ENCODE measurements around the gene MEI1.

The MEI1 gene

GRCh38 chr22:41813726-41814410 is 114.6 kb downstream of the MEI1 start:
- DNase-seq (ENCODE audit: low read depth), result no peak
- H3K4me3 ChIP-seq (ENCODE audit: control insufficient read depth, low read depth, low read length), result no peak overlapping the region
- no peak for TF ChIP-seq CTCF (IDR thresholded peaks at IDR 0.05; ENCODE audit: control insufficient read depth, insufficient read depth, low read depth, low read length, missing control alignments)

GRCh38 chr22:41815716-41816115 is 116.4 kb downstream of the MEI1 start:
- no peak for TF ChIP-seq CTCF (IDR thresholded peaks at IDR 0.05; ENCODE audit: control insufficient read depth, insufficient read depth, low read depth, low read length, missing control alignments)

GRCh38 chr22:41816241-41816640 is 116.9 kb downstream of the MEI1 start:
- TF ChIP-seq CTCF (IDR thresholded peaks at IDR 0.05; ENCODE audit: control insufficient read depth, insufficient read depth, low read depth, low read length, missing control alignments), result no peak
- no peak for DNase-seq (ENCODE audit: low read depth)
- no peak overlapping the region for H3K4me3 ChIP-seq (ENCODE audit: control insufficient read depth, low read depth, low read length)

More at GRCh38 chr22:41815716-41816115, 116.4 kb downstream of the MEI1 start:
- DNase-seq (ENCODE audit: low read depth), result no peak
- H3K4me3 ChIP-seq (ENCODE audit: control insufficient read depth, low read depth, low read length), result no peak overlapping the region

- TF ChIP-seq CTCF (IDR thresholded peaks at IDR 0.05; ENCODE audit: control insufficient read depth, insufficient read depth, low read depth, low read length, missing control alignments), result no peak
- H3K4me3 ChIP-seq (ENCODE audit: control insufficient read depth, low read depth, low read length), result no peak overlapping the region
- DNase-seq (ENCODE audit: low read depth), result no peak
Measured at GRCh38 chr22:41816871-41817270, 117.6 kb downstream of the MEI1 start.

GRCh38 chr22:41818011-41818410 is 118.7 kb downstream of the MEI1 start:
- TF ChIP-seq CTCF (IDR thresholded peaks at IDR 0.05; ENCODE audit: control insufficient read depth, insufficient read depth, low read depth, low read length, missing control alignments), result no peak
- no peak for DNase-seq (ENCODE audit: low read depth)
- H3K4me3 ChIP-seq (ENCODE audit: control insufficient read depth, low read depth, low read length), result no peak overlapping the region

- H3K4me3 ChIP-seq (ENCODE audit: control insufficient read depth, low read depth, low read length), result no peak overlapping the region
- TF ChIP-seq CTCF (IDR thresholded peaks at IDR 0.05; ENCODE audit: control insufficient read depth, insufficient read depth, low read depth, low read length, missing control alignments), result no peak
- DNase-seq (ENCODE audit: low read depth), result no peak
Measured at GRCh38 chr22:41818596-41818995, 119.3 kb downstream of the MEI1 start.
